GM21717 (cell line): Measurements from ENCODE around the gene P3H2.
"Not testable (repeated sequence)": the region's sequence is repeated elsewhere in the genome, so short reads cannot be mapped to it uniquely, and the experiment has no call there.

Source experiments
- ATAC-seq: cut with Tn5 transposase; IDR thresholded peaks from one replicate; pipeline ENCODE4 v1.9.1; 2021; ENCODE audit warnings: mild to moderate bottlenecking, moderate library complexity; ENCODE audit not compliant: unreplicated experiment

P3H2 gene

GRCh38 chr3:190120269-190121060 is at the start of gene P3H2:
Gene P3H2 (minus strand): TSS chr3:190120897. CDS start chr3:190120731, 166 bp downstream.
- ATAC-seq, result no peak

GRCh38 chr3:190169877-190170276 is 49.2 kb upstream of the P3H2 start:
- peak; percentile 81 for ATAC-seq

- ATAC-seq, result no peak
Measured at GRCh38 chr3:190169243-190169642, 48.5 kb upstream of the P3H2 start.

DNA sequence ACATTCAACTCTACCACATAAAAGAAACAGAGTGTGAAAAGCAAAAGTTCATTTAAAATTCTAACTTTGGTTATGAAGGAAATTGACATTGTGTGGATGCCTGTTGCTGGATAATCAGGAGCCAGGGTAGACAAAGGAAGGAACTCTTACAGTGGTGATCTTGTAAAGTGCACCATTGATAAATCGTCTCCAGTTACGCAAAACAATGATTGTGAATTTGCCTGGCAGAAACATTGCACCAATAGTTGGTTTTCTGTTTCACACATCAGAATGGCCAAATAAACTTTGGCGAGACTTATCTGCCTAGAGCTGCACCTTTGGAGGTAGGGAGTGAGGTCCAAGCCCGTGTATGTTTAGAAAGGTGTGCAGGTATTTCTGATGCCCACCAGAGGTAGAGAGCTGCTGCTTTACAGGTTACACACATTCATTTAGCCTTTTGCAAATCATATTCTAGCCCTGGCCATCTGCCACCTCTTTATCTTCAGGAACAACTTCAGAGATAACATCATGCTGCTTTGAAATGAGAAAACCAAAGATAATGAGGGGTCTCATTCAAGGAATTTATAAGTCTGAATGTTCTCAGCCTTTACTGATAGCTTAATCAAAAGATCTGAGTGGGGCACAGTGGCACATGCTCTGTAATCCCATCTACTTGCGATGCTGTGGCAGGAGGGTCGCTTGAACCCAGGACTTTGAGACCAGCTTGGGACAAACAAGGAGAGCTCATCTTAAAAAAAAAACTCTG is 47.4 kb upstream of the P3H2 start:
- ATAC-seq, result no peak

- no peak for ATAC-seq
Measured at GRCh38 chr3:190166948-190167347, 46.3 kb upstream of the P3H2 start.

GRCh38 chr3:190165253-190165652 is 44.6 kb upstream of the P3H2 start:
- no peak for ATAC-seq

DNA sequence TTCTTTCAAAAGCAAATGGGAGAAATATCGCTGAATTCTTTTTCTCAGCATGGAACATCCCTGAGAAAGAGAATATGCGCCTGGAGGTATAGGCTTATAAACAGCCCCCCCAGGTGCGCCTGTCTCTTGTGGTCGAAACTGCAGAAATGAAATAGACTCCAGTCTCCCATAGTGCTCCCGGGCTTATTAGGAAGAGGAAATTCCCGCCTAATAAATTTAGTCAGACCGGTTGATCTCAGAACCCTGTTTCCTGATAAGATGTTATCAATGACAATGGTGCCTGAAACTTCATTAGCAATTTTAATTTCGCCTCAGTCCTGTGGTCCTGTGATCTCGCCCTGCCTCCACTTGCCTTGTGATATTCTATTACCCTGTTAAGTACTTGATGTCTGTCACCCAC is 41.3 kb upstream of the P3H2 start:
- ATAC-seq, result not testable (repeated sequence)

- no peak for ATAC-seq
Measured at GRCh38 chr3:190159902-190160435, 39.3 kb upstream of the P3H2 start.

DNA sequence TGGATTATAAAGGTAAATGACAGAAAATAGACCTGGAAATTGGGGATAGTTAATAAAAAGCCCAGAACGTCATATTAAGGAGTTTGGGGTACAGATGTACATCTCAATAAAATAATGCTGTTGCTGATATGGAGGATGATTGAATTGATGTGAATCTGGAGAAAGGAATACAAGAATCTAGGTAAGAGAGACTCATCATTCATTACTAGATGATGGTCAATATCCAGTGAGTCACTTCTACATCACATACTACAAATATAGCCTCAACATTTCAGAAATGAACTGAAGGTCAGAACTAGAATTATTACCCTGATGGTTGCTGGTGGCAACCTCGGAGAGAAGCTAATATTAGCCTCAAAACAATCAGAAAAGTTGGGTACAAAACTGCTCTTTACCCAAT is 37.6 kb upstream of the P3H2 start:
- no peak for ATAC-seq

DNA sequence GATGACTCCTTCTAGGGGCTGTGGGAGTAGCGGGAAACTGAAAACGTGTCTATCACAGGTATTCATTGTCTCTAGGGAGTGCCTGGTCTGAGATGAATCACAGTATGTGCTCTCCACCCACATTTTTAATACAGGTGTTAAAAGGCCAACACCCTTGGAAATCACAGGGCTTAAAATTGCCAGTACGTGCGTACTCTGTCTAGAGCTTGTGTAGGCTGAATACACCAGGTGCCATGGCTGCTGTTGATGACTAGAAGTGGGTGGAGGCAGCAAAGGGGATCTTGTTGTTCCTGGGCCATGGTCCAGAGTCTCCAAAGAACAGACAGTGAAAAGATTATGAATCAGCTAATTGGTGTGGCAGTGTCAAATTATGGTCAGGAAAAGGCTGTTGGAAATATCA is 35.1 kb upstream of the P3H2 start:
- no peak for ATAC-seq

GRCh38 chr3:190150681-190151080 is 30.0 kb upstream of the P3H2 start:
- ATAC-seq, result no peak

- ATAC-seq, result not testable (repeated sequence)
Measured at GRCh38 chr3:190149830-190150619, 29.3 kb upstream of the P3H2 start.

DNA sequence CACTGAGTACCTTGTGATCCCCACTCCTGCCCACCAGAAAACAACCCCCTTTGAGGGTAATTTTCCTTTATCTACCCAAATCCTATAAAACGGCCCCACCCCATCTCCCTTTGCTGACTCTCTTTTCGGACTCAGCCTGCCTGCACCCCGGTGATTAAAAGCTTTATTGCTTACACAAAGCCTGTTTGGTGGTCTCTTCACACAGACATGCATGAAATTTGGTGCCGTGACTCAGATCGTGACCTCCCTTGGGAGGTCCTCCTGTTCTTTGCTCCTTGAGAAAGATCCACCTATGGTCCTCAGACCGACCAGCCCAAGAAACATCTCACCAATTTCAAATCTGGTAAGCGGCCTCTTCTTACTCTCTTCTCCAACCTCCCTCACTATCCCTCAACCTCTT is 24.1 kb upstream of the P3H2 start:
- ATAC-seq, result not testable (repeated sequence)

GRCh38 chr3:190142041-190142440 is 21.3 kb upstream of the P3H2 start:
- no peak for ATAC-seq

- ATAC-seq, result no peak
Measured at GRCh38 chr3:190139365-190139764, 18.7 kb upstream of the P3H2 start.

GRCh38 chr3:190132371-190132770 is 11.7 kb upstream of the P3H2 start:
- no peak for ATAC-seq

GRCh38 chr3:190131329-190131728 is 10.6 kb upstream of the P3H2 start:
- no peak for ATAC-seq

DNA sequence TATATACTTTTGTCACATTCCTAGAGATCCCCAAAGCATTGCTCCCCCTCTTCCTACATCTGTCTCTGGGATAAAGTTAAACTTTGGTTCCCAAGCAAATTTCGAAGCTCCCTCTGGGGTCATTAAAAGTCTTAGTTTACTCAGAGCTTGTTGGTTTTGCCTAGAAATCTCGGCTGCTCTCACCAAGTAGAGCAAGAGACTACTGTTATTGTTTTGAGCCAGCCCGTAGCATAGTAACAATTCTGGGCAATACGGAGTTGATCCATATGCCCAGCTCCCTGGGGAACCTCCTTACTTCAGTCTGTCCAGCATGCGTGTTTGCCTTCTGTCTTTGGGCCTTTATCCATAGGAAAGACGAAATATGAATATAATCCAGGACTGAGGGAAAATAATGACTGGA is 10.0 kb upstream of the P3H2 start:
- no peak for ATAC-seq

- ATAC-seq, result no peak
Measured at GRCh38 chr3:190130037-190130436, 9.3 kb upstream of the P3H2 start.

GRCh38 chr3:190127797-190128196 is 7.1 kb upstream of the P3H2 start:
- no peak for ATAC-seq

DNA sequence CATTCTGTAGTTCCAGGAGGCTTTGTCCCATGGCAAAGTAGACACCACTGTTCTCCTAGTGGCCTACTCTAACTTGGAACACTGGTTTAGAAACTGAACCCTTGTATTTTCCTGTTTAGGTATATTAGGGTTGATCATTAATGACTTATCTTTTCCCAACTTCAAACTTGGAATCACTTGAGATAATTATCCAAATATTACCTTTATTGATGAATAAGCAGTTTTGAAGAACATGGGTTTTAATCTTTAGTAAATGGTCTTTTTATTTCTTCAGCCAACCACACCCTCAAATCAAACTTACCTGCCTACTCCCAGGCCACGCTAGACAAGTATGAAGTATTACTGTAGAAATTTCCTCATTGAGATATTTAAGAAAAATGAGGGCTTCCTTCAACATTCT is 6.5 kb upstream of the P3H2 start:
- no peak for ATAC-seq
